SK-N-SH (cell line): ENCODE measurements around the gene PSD2. TPM values are rescaled to one million over a fixed set of nuclear protein-coding genes. Genes with fewer than 3 reads are reported as not detected.

Source experiments
- CTCF ChIA-PET: fragments of 300-600, 350-600 bp; formaldehyde crosslinking; extraction: SDS; loops from one replicate; lab custom pipeline; 2021; lab: Yijun Ruan, JAX
- POLR2A ChIA-PET: fragments of 350-600 bp; sonication (Branson Sonifier 250); formaldehyde crosslinking; extraction: SDS; loops from one replicate; lab custom pipeline; 2020; ENCODE audit warnings: antibody characterized with exemption, inconsistent platforms; lab: Yijun Ruan, JAX
- DNase-seq: peaks from one replicate; pipeline ENCODE4 v3.0.0; 2012
- H2AFZ ChIP-seq: fragments of 200-600 bp; sonication (generic); 2 replicates; pipeline ENCODE4 v1.8.1; 2016; ENCODE audit warnings: antibody characterized with exemption, mild to moderate bottlenecking, low read depth
- H3F3A ChIP-seq: fragments of 200-600 bp; sonication (generic); replicated peaks from 2 replicates; pipeline ENCODE3; 2016; ENCODE audit warnings: antibody characterized with exemption, mild to moderate bottlenecking; ENCODE audit not compliant: insufficient read depth
- H3K27ac ChIP-seq, 2 experiments: fragments of 200-500 bp in 1 of 2; fragments of 200-600 bp in 1 of 2; sonication (Bioruptor generic) in 1 of 2; sonication (generic), shearing (Covaris generic) in 1 of 2; 2 replicates each; pipeline versions ENCODE4 v1.5.1 to v1.6.1; 2014 to 2016; ENCODE audit warnings: low read depth in 2 of 2, inconsistent platforms in 1 of 2, low read length in 1 of 2, mild to moderate bottlenecking in 1 of 2, mixed read lengths in 1 of 2
- H3K27me3 ChIP-seq: fragments of 200-600 bp; sonication (generic), shearing (Covaris generic); 2 replicates; pipeline ENCODE4 v1.6.1; 2016; ENCODE audit warnings: mixed run types; ENCODE audit not compliant: insufficient read depth
- H3K36me3 ChIP-seq, 2 experiments: fragments of 200-500 bp in 1 of 2; fragments of 200-600 bp in 1 of 2; sonication (Bioruptor generic) in 1 of 2; sonication (generic) in 1 of 2; replicated peaks in 1 of 2; 2 replicates each; pipeline versions ENCODE3 to v1.5.1; 2014 to 2016; ENCODE audit warnings: low read length in 1 of 2, mild to moderate bottlenecking in 1 of 2; ENCODE audit not compliant: insufficient read depth in 2 of 2, control insufficient read depth in 1 of 2
- H3K4me1 ChIP-seq, 2 experiments: fragments of 200-500 bp in 1 of 2; fragments of 200-600 bp in 1 of 2; sonication (Bioruptor generic) in 1 of 2; sonication (generic), shearing (Covaris generic) in 1 of 2; 2 replicates each; pipeline versions ENCODE4 v1.5.1 to v1.6.1; 2014 to 2016; ENCODE audit warnings: low read depth in 1 of 2, low read length in 1 of 2, mixed run types in 1 of 2; ENCODE audit not compliant: insufficient read depth in 2 of 2, control insufficient read depth in 1 of 2
- H3K4me2 ChIP-seq: fragments of 200-600 bp; sonication (generic), shearing (Covaris generic); 2 replicates; pipeline ENCODE4 v1.6.1; 2017; ENCODE audit warnings: mixed run types
- H3K4me3 ChIP-seq, 2 experiments: fragments of 200-500 bp in 1 of 2; fragments of 200-600 bp in 1 of 2; sonication (Bioruptor generic) in 1 of 2; sonication (generic), shearing (Covaris generic) in 1 of 2; 2 replicates each; pipeline versions ENCODE4 v1.5.1 to v1.8.1; 2014 to 2016; ENCODE audit warnings: low read depth in 2 of 2, inconsistent platforms in 1 of 2, low read length in 1 of 2, mild to moderate bottlenecking in 1 of 2, mixed read lengths in 1 of 2, moderate library complexity in 1 of 2
- H3K79me2 ChIP-seq: fragments of 200-600 bp; sonication (generic); 2 replicates; pipeline ENCODE4 v1.8.1; 2017; ENCODE audit warnings: mild to moderate bottlenecking; ENCODE audit not compliant: insufficient read depth
- H3K9ac ChIP-seq: fragments of 200-600 bp; sonication (generic); 2 replicates; pipeline ENCODE4 v1.6.1; 2017; ENCODE audit warnings: mixed run types
- H3K9me2 ChIP-seq: fragments of 200-600 bp; sonication (generic); 2 replicates; pipeline ENCODE4 v1.6.1; 2017; ENCODE audit warnings: mixed run types
- H3K9me3 ChIP-seq: fragments of 200-600 bp; sonication (generic); 2 replicates; pipeline ENCODE4 v1.6.1; 2017; ENCODE audit warnings: mixed run types, mild to moderate bottlenecking, moderate library complexity
- H4K20me1 ChIP-seq: fragments of 200-600 bp; sonication (generic); 2 replicates; pipeline ENCODE4 v1.6.1; 2017; ENCODE audit warnings: mild to moderate bottlenecking, mixed run types; ENCODE audit not compliant: insufficient read depth
- CHD2 ChIP-seq: fragments of 150-350 bp; IDR thresholded peaks from 2 replicates; pipeline ENCODE4 v1.6.1; 2018; ENCODE audit warnings: low read length; ENCODE audit not compliant: partially characterized antibody
- ELF1 ChIP-seq: IDR thresholded peaks from 2 replicates; pipeline ENCODE4 v1.4.0; 2012
- FOXJ3 ChIP-seq: sonication (generic); formaldehyde crosslinking; IDR thresholded peaks from 2 replicates; pipeline ENCODE4 v1.5.1; 2020; ENCODE audit warnings: mild to moderate bottlenecking, missing genetic modification reagents
- FOXM1 ChIP-seq: IDR thresholded peaks from 2 replicates; pipeline ENCODE4 v1.4.0; 2012; ENCODE audit warnings: low read depth, mild to moderate bottlenecking
- GABPA ChIP-seq: IDR thresholded peaks from 2 replicates; pipeline ENCODE4 v1.4.0; 2012; ENCODE audit warnings: low read depth, mild to moderate bottlenecking
- GATA2 ChIP-seq: sonication (generic); formaldehyde crosslinking; IDR thresholded peaks from 2 replicates; pipeline ENCODE4 v1.5.0; 2020; ENCODE audit warnings: mild to moderate bottlenecking, missing genetic modification reagents
- JUND ChIP-seq: IDR thresholded peaks from 2 replicates; pipeline ENCODE4 v1.4.0; 2012
- MEF2A ChIP-seq: IDR thresholded peaks from 2 replicates; pipeline ENCODE4 v1.4.0; 2012; ENCODE audit warnings: low read depth, borderline replicate concordance
- NRF1 ChIP-seq: IDR thresholded peaks from 2 replicates; pipeline ENCODE4 v1.6.1; 2012; ENCODE audit warnings: low read depth, mild to moderate bottlenecking, low read length
- RAD21 ChIP-seq: IDR thresholded peaks from 2 replicates; pipeline ENCODE4 v1.6.1; 2012; ENCODE audit warnings: mild to moderate bottlenecking, low read length
- RCOR1 ChIP-seq: fragments of 150-350 bp; IDR thresholded peaks from 2 replicates; pipeline ENCODE4 v1.6.1; 2017; ENCODE audit warnings: antibody characterized with exemption, low read length
- RXRA ChIP-seq: IDR thresholded peaks from 2 replicates; pipeline ENCODE4 v1.4.0; 2012; ENCODE audit warnings: low read depth, mild to moderate bottlenecking, borderline replicate concordance
- SIN3A ChIP-seq: IDR thresholded peaks from 2 replicates; pipeline ENCODE4 v1.6.1; 2012; ENCODE audit warnings: low read depth, mild to moderate bottlenecking, low read length, moderate library complexity, borderline replicate concordance
- WGBS: methylation state at CpG from one replicate; pipeline ENCODE4 v1.1.6; 2017; ENCODE audit warnings: low lambda C conversion rate; 5-methylcytosine and 5-hydroxymethylcytosine counted together
- polyA plus RNA-seq, 3 experiments: library from polyadenylated mRNA; depleted of rRNA; stranded (reverse); fragments of >200 nt; gene quantifications; 2 replicates each; pipeline ENCODE4 v1.2.3, GENCODE V29; 2012
- TF ChIP-seq, protein P1 (sequence below): fragments of 150-350 bp; IDR thresholded peaks from 2 replicates; pipeline ENCODE4 v1.6.1; 2016; ENCODE audit warnings: mild to moderate bottlenecking, low read depth, low read length
- TF ChIP-seq, protein P2 (sequence below): IDR thresholded peaks from 2 replicates; pipeline ENCODE4 v1.4.0; 2012; ENCODE audit warnings: low read depth, borderline replicate concordance
- TF ChIP-seq, protein P3 (sequence below): IDR thresholded peaks from 2 replicates; pipeline ENCODE4 v1.4.0; 2012; ENCODE audit warnings: low read depth, borderline replicate concordance
- TF ChIP-seq, protein P4 (sequence below): fragments of 150-350 bp; IDR thresholded peaks from 2 replicates; pipeline ENCODE4 v1.6.1; 2017; ENCODE audit warnings: antibody characterized with exemption, low read length, low read depth, borderline replicate concordance
- TF ChIP-seq, protein P5 (sequence below): fragments of 200-600 bp; sonication (generic); IDR thresholded peaks from 2 replicates; pipeline ENCODE4 v1.6.1; 2017; ENCODE audit warnings: antibody characterized with exemption, mild to moderate bottlenecking, moderate library complexity

The PSD2 gene
- polyA plus RNA-seq, 1 of the 3 experiments (the other 2 are of a cell fraction): 0.15 TPM

DNA sequence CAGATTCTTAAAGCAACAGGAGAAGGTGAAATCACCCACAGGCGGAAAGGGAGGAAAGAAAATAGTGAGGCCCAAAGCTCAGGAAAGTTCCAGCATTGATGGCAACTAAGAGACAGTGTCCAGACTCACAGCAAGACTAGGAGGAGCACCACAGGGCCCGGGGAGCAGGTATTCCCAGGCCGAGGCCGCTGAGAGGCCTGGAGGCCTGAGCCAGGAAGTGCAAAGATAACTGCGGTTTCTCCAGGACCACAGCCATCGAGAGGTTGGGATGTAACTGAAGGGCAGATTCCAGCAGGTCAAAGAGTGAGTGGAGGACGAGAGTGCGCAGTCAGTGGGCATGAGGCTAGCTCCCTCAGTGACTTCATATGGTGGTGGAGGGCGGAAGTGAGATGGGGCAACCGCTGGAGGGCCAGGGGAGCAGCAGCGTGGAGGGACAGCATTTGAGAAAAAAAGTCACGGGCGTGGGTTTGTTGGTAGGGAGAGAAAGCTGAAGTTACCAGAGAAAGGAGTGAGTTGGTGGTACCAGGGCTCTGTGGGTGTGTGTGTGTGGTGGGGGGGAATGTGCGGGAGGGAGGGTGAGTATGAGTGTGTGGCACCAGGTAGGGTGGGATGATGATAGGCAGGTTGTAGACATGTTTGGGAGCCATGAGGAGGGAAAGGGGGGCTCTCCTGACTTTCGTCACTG is 89.7 kb downstream of the PSD2 start:
- H2AFZ ChIP-seq: no peak overlapping the region
- no peaks in the 10 kb centered on the region for H3K79me2 ChIP-seq
- no peak overlapping the region for H3K4me3 ChIP-seq
- no peak overlapping the region for H3K27ac ChIP-seq
- H4K20me1 ChIP-seq: no peaks in the 10 kb centered on the region
- 92% methylated on average over 15 of the region's 15 CpGs for WGBS
- CTCF ChIA-PET: interaction anchor here (1.0 to 2.2 kb wide), 5 partner anchors 8 to 98 kb away, joined by 3 to 6 read pairs (median 3); no protein-coding TSS in a partner anchor
- H3K36me3 ChIP-seq: no peaks in the 10 kb centered on the region
- no peaks in the 10 kb centered on the region for H3F3A ChIP-seq
- POLR2A ChIA-PET: no interaction called here
- H3K9me3 ChIP-seq: no peaks in the 10 kb centered on the region
- no peaks in the 10 kb centered on the region for H3K27me3 ChIP-seq
- no peaks in the 10 kb centered on the region for H3K9me2 ChIP-seq
- H3K9ac ChIP-seq: no peak overlapping the region
- no peak overlapping the region for H3K4me2 ChIP-seq
- peaks cover 0 to 44% of the 10 kb centered on the region in 2 experiments; a peak in 2 of 4 replicates for H3K4me1 ChIP-seq
- TF ChIP-seq, protein P1, sequence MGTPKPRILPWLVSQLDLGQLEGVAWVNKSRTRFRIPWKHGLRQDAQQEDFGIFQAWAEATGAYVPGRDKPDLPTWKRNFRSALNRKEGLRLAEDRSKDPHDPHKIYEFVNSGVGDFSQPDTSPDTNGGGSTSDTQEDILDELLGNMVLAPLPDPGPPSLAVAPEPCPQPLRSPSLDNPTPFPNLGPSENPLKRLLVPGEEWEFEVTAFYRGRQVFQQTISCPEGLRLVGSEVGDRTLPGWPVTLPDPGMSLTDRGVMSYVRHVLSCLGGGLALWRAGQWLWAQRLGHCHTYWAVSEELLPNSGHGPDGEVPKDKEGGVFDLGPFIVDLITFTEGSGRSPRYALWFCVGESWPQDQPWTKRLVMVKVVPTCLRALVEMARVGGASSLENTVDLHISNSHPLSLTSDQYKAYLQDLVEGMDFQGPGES: no peak
- TF ChIP-seq ELF1: no peak
- no peak for TF ChIP-seq JUND
- no peak for TF ChIP-seq RXRA
- TF ChIP-seq, protein P2, sequence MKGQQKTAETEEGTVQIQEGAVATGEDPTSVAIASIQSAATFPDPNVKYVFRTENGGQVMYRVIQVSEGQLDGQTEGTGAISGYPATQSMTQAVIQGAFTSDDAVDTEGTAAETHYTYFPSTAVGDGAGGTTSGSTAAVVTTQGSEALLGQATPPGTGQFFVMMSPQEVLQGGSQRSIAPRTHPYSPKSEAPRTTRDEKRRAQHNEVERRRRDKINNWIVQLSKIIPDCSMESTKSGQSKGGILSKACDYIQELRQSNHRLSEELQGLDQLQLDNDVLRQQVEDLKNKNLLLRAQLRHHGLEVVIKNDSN: no peak
- no peak for TF ChIP-seq NRF1
- TF ChIP-seq FOXJ3 (CRISPR knock-in tag): no peak
- TF ChIP-seq, protein P3, sequence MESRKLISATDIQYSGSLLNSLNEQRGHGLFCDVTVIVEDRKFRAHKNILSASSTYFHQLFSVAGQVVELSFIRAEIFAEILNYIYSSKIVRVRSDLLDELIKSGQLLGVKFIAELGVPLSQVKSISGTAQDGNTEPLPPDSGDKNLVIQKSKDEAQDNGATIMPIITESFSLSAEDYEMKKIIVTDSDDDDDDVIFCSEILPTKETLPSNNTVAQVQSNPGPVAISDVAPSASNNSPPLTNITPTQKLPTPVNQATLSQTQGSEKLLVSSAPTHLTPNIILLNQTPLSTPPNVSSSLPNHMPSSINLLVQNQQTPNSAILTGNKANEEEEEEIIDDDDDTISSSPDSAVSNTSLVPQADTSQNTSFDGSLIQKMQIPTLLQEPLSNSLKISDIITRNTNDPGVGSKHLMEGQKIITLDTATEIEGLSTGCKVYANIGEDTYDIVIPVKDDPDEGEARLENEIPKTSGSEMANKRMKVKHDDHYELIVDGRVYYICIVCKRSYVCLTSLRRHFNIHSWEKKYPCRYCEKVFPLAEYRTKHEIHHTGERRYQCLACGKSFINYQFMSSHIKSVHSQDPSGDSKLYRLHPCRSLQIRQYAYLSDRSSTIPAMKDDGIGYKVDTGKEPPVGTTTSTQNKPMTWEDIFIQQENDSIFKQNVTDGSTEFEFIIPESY: no peak
- no peak for TF ChIP-seq GATA2 (CRISPR knock-in tag)
- no peak for TF ChIP-seq SIN3A
- TF ChIP-seq MEF2A: no peak
- TF ChIP-seq FOXM1: no peak
- DNase-seq: no peak

DNA sequence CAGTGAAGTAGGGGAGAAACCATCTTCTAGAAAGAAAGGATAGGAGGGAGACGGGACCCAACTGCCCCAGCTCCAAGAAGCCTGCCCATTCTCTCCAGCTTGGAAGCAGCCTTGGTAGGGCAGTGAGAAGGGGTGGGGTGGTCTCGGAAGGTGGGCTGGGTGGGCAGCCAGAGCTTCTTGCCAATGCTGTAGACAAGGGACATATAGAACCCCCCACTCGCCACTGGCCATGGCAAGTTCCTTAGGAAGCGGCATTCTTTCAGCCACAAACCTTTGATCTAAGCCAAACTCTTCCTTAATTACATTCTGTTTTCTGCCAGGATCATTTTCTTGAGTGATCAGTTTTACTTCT is 90.2 kb downstream of the PSD2 start:
- Histone ChIP-seq H3K9ac (no peak overlapping the region), H3F3A (no peaks in the 10 kb centered on the region), H3K4me3 (no peak overlapping the region), H3K4me2 (no peak overlapping the region), H3K9me3 (no peaks in the 10 kb centered on the region), H3K4me1 (peaks cover 0 to 43% of the 10 kb centered on the region in 2 experiments; a peak in 2 of 4 replicates), H3K79me2 (no peaks in the 10 kb centered on the region), H3K27me3 (no peaks in the 10 kb centered on the region), H3K36me3 (no peaks in the 10 kb centered on the region), H4K20me1 (no peaks in the 10 kb centered on the region), H3K27ac (no peak overlapping the region), H3K9me2 (no peaks in the 10 kb centered on the region), H2AFZ (no peak overlapping the region)
- 89% methylated on average over 4 of the region's 4 CpGs for WGBS
- CTCF ChIA-PET: interaction anchor here (1.2 to 2.4 kb wide), 5 partner anchors 13 to 99 kb away, joined by 3 to 8 read pairs (median 6); no protein-coding TSS in a partner anchor
- POLR2A ChIA-PET: no interaction called here
- no peak for DNase-seq
- TF ChIP-seq, protein P4, sequence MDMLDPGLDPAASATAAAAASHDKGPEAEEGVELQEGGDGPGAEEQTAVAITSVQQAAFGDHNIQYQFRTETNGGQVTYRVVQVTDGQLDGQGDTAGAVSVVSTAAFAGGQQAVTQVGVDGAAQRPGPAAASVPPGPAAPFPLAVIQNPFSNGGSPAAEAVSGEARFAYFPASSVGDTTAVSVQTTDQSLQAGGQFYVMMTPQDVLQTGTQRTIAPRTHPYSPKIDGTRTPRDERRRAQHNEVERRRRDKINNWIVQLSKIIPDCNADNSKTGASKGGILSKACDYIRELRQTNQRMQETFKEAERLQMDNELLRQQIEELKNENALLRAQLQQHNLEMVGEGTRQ: no peak
- TF ChIP-seq CHD2 (no peak), RAD21 (no peak), GABPA (no peak), JUND (no peak), RCOR1 (no peak)
- TF ChIP-seq, protein P5, sequence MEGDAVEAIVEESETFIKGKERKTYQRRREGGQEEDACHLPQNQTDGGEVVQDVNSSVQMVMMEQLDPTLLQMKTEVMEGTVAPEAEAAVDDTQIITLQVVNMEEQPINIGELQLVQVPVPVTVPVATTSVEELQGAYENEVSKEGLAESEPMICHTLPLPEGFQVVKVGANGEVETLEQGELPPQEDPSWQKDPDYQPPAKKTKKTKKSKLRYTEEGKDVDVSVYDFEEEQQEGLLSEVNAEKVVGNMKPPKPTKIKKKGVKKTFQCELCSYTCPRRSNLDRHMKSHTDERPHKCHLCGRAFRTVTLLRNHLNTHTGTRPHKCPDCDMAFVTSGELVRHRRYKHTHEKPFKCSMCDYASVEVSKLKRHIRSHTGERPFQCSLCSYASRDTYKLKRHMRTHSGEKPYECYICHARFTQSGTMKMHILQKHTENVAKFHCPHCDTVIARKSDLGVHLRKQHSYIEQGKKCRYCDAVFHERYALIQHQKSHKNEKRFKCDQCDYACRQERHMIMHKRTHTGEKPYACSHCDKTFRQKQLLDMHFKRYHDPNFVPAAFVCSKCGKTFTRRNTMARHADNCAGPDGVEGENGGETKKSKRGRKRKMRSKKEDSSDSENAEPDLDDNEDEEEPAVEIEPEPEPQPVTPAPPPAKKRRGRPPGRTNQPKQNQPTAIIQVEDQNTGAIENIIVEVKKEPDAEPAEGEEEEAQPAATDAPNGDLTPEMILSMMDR: no peak
